ENCODE measurements around the gene IFNA17.
"Not testable (repeated sequence)": the region's sequence is repeated elsewhere in the genome, so short reads cannot be mapped to it uniquely, and the experiment has no call there.

- not testable (repeated sequence) for TF ChIP-seq POLR2A (IDR thresholded peaks at IDR 0.05; ENCODE audit: low read depth, low read length)
- TF ChIP-seq CTCF (IDR thresholded peaks at IDR 0.05; ENCODE audit: extremely low read depth in 1 of 2, insufficient read depth in 1 of 2, low read depth in 1 of 2, low read length in 2 of 2): peak; percentile 30 to 46
Observed at GRCh38 chr9:21213411-21214326, 14.4 kb downstream of the IFNA17 start.
